ENCODE measurements around the gene CD248. TPM values are rescaled to one million over a fixed set of nuclear protein-coding genes. Genes with fewer than 3 reads are reported as not detected.
"Not testable (repeated sequence)": the region's sequence is repeated elsewhere in the genome, so short reads cannot be mapped to it uniquely, and the experiment has no call there.

Gene CD248
- total RNA-seq, 1 donor from 2014 or later, result 10.0 TPM

DNA sequence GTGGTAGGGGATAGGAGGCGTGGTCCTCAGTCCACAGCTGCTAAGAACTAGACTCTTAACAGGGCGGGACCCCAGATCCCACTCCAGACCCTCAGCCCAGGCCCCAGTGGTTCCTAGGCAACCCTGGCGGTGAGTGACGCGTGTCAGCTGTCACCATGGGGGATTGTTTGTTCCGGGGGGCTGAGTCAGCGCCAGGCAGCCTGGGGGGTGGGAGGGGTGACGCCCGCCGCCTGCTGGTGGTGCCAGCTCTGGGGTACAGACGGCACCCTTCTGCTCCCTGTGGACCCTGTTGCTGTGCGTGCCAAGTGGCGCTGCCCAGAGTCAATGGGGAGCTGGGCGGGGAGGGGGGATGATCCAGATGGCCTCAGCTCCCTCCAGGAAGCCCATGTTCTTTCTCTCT, 36.4 kb downstream of the CD248 start:
- TF ChIP-seq, protein P1, sequence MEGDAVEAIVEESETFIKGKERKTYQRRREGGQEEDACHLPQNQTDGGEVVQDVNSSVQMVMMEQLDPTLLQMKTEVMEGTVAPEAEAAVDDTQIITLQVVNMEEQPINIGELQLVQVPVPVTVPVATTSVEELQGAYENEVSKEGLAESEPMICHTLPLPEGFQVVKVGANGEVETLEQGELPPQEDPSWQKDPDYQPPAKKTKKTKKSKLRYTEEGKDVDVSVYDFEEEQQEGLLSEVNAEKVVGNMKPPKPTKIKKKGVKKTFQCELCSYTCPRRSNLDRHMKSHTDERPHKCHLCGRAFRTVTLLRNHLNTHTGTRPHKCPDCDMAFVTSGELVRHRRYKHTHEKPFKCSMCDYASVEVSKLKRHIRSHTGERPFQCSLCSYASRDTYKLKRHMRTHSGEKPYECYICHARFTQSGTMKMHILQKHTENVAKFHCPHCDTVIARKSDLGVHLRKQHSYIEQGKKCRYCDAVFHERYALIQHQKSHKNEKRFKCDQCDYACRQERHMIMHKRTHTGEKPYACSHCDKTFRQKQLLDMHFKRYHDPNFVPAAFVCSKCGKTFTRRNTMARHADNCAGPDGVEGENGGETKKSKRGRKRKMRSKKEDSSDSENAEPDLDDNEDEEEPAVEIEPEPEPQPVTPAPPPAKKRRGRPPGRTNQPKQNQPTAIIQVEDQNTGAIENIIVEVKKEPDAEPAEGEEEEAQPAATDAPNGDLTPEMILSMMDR (IDR thresholded peaks at IDR 0.05), result no peak
- ATAC-seq, result no peak
- intact Hi-C loops (cut with DNase I), result no loop called here
- DNase-seq, result no peak
- no peak overlapping the region for H3K27ac ChIP-seq
- H3K4me3 ChIP-seq, result no peak overlapping the region
- H3K4me1 ChIP-seq, result peaks cover 7% of the 10 kb centered on the region
- no peaks in the 10 kb centered on the region for H3K27me3 ChIP-seq
- H3K36me3 ChIP-seq, result peaks cover 15% of the 10 kb centered on the region
- H3K9me3 ChIP-seq, result no peaks in the 10 kb centered on the region

- DNase-seq (no peak), ATAC-seq (no peak)
- peaks cover 7% of the 10 kb centered on the region for H3K4me1 ChIP-seq
- H3K36me3 ChIP-seq, result peaks cover 22% of the 10 kb centered on the region
- no peaks in the 10 kb centered on the region for H3K9me3 ChIP-seq
- H3K27ac ChIP-seq, result no peak overlapping the region
- H3K27me3 ChIP-seq, result no peaks in the 10 kb centered on the region
- no peak overlapping the region for H3K4me3 ChIP-seq
- intact Hi-C loops (cut with DNase I), result no loop called here
- TF ChIP-seq, protein P1 (IDR thresholded peaks at IDR 0.05), result no peak
These were observed 37.6 kb downstream of the CD248 start for GRCh38 chr11:66279092-66279734.

DNA sequence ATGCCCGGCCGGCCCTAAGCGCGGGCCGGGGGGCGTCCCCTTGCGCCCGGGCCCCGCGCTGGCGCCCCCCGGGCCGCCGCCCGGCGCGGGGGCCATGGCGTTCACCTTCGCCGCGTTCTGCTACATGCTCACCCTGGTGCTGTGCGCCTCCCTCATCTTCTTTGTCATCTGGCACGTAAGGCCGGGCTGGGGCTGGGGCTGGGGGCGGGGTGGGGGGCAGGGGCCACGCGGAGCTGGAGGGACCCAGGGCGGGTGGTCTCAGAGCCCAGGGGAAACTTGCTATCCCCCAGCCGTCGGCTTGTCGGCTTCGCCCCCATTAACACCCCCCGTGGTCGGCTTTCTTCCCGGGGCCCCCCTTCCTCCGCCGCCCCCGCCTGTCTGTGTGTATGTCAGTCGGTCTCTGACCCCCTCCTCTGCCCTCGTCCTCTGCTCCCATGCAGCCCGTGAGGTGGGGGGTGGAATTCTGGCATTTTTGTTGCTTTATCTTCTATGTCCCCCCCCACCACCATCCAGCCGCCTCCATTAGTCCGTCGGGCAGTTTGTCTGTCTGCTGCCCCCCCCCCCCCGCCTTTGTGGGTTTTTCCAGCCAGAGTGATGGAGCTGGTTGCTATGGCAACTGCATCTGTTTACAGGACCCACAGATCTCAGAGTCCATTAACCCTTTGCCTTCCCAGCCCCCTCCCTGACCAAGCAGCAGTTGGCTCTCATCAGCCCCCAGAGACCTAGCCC, 38.3 kb downstream of the CD248 start:
- intact Hi-C loops (cut with DNase I), result no loop called here
- H3K4me1 ChIP-seq, result peaks cover 7% of the 10 kb centered on the region
- no peak for DNase-seq
- H3K4me3 ChIP-seq, result no peak overlapping the region
- peaks cover 27% of the 10 kb centered on the region for H3K36me3 ChIP-seq
- no peaks in the 10 kb centered on the region for H3K27me3 ChIP-seq
- H3K27ac ChIP-seq, result no peak overlapping the region
- TF ChIP-seq, protein P1 (IDR thresholded peaks at IDR 0.05), result no peak
- no peaks in the 10 kb centered on the region for H3K9me3 ChIP-seq
- no peak for ATAC-seq

GRCh38 chr11:66277471-66278362, 39.1 kb downstream of the CD248 start, which contains the start of gene CNIH2:
TSS of gene CNIH2 (plus strand) at chr11:66278175. CDS start at chr11:66278457, 282 bp downstream.
- DNase-seq, result no peak
- intact Hi-C loops (cut with DNase I), result no loop called here
- TF ChIP-seq, protein P1 (IDR thresholded peaks at IDR 0.05), result no peak
- peaks cover 5% of the 10 kb centered on the region for H3K4me1 ChIP-seq
- H3K36me3 ChIP-seq, result peaks cover 35% of the 10 kb centered on the region
- no peak within 1 kb of the TSS for H3K4me3 ChIP-seq
- H3K9me3 ChIP-seq, result no peaks in the 10 kb centered on the region
- no peaks in the 10 kb centered on the region for H3K27me3 ChIP-seq
- peak; percentile 31 for ATAC-seq
- peak within 1 kb of the TSS; percentile 17 for H3K27ac ChIP-seq

GRCh38 chr11:66277064-66277463, 39.8 kb downstream of the CD248 start:
- H3K4me3 ChIP-seq; ATAC-seq; DNase-seq; H3K27ac ChIP-seq; H3K4me1 ChIP-seq; intact Hi-C loops (cut with DNase I); H3K9me3 ChIP-seq; H3K27me3 ChIP-seq: not testable (repeated sequence)
- H3K36me3 ChIP-seq, result peaks cover 42% of the 10 kb centered on the region

DNA sequence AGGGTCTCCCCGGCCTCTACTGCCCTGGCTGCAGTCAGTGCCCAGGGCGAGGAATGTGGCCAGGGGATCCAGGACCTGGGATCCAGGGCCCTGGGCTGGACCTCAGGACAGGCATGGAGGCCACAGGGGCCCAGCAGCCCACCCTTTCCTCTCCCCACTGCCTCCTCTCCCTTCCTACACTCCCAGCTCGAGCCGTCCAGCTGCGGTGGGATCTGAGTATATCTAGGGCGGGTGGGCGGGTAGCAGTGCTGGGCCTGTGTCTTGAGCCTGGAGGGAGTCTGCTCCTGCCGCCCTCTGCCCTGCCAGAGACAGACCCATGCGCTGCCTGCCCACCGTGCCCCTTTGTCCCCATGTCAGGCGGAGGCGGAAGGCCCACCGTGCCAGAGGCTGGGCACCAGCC, 40.2 kb downstream of the CD248 start:
- H3K4me1 ChIP-seq; H3K27me3 ChIP-seq; ATAC-seq; H3K9me3 ChIP-seq; DNase-seq; H3K4me3 ChIP-seq; intact Hi-C loops (cut with DNase I); H3K27ac ChIP-seq: not testable (repeated sequence)
- peaks cover 46% of the 10 kb centered on the region for H3K36me3 ChIP-seq
